ENCODE results near the gene ASPSCR1.

DNA sequence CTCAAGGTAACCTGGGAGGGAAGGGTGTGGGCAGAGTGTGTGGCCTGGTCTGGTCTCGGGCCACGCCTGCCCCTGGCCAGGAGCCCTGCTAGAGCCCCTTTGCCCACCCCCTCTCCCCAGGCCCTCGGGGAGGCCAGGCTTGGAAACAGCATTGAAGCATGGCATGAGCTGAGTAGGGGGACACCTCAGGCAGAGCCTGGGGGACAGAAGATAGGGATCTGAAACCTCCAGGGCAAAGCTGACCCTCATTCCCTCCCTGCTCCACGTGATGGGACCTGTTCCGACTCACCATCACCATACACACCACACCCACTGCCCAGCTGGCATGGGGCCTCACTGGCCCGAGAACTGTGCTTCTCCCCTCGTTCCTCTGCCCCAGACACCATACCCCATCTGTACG is 71.7 kb downstream of the ASPSCR1 start:
- no peak for TF ChIP-seq TAF1 (IDR thresholded peaks at IDR 0.05; ENCODE audit: low read depth, low read length)
- no peak for TF ChIP-seq POLR2A (IDR thresholded peaks at IDR 0.05; ENCODE audit: low read depth, low read length)
- TF ChIP-seq POU2F2 (IDR thresholded peaks at IDR 0.05; ENCODE audit: low read depth, low read length) = no peak
- TF ChIP-seq POLR2AphosphoS5 (IDR thresholded peaks at IDR 0.05; ENCODE audit: low read depth, low read length) = no peak

Data from GM12891 (cell line).